Heart right ventricle (tissue), 16 donors: ENCODE results near the gene HNMT. TPM values are rescaled to one million over a fixed set of nuclear protein-coding genes. Genes with fewer than 3 reads are reported as not detected.

Experiments used
- ATAC-seq, 8 donors: fragments of 200-7000 bp; cut with Tn5 transposase; one replicate each; pipeline ENCODE4 v1.9.1; 2020; ENCODE audit warnings: mild to moderate bottlenecking in 8 of 8, moderate library complexity in 8 of 8, moderate number of reproducible peaks in 1 of 8
- DNase-seq, 2 donors: peaks; one replicate each; pipeline ENCODE4 v3.0.0-alpha.2; 2020
- H3K27ac ChIP-seq, 10 donors: fragments of 200-600 bp; sonication (generic) in 2 of 10; one replicate each; pipeline versions ENCODE4 v1.5.0 to v1.8.0; 2020 to 2022; ENCODE audit warnings: mild to moderate bottlenecking in 3 of 10
- H3K27me3 ChIP-seq, 7 donors: fragments of 200-600 bp; one replicate each; pipeline ENCODE4 v1.8.0; 2021 to 2022; ENCODE audit warnings: mild to moderate bottlenecking in 2 of 7
- H3K36me3 ChIP-seq, 9 donors: fragments of 200-600 bp; sonication (generic) in 1 of 9; one replicate each; pipeline versions ENCODE4 v1.5.0 to v1.8.0; 2020 to 2022; ENCODE audit warnings: mild to moderate bottlenecking in 2 of 9
- H3K4me1 ChIP-seq, 9 donors: fragments of 200-600 bp; sonication (generic) in 1 of 9; one replicate each; pipeline versions ENCODE4 v1.5.0 to v1.8.0; 2020 to 2022; ENCODE audit warnings: mild to moderate bottlenecking in 4 of 9
- H3K4me3 ChIP-seq, 10 donors: fragments of 200-600 bp; sonication (generic) in 2 of 10; one replicate each; pipeline versions ENCODE4 v1.5.0 to v1.8.0; 2020 to 2022; ENCODE audit warnings: mild to moderate bottlenecking in 7 of 10, moderate library complexity in 2 of 10
- H3K9me3 ChIP-seq, 11 donors: fragments of 200-600 bp in 10 of 11; sonication (generic) in 2 of 11; one replicate each; pipeline versions ENCODE4 v1.5.0 to v1.8.0; 2013 to 2022; ENCODE audit warnings: mild to moderate bottlenecking in 2 of 11, control low read depth in 1 of 11, moderate library complexity in 1 of 11
- WGBS, 2 donors: extraction: QIAGEN DNeasy Blood & Tissue Kit; methylation state at CpG; one replicate each; pipeline ENCODE4 v1.1.7; 2013; ENCODE audit warnings: inconsistent platforms in 1 of 2; 5-methylcytosine and 5-hydroxymethylcytosine counted together
- intact Hi-C, 10 donors: fragments of 100-400 bp; cut with DNase I; formaldehyde crosslinking; loops; one replicate each; pipeline versions ENCODE4 v1.11.1 to v1.14.2; 2022
- polyA plus RNA-seq, 2 donors: library from polyadenylated mRNA; stranded (reverse); fragments of 200-250 nt; gene quantifications; one replicate each; pipeline ENCODE4 v1.2.3, GENCODE V29; 2013
- total RNA-seq, 10 donors: library from RNA; stranded (reverse); fragmentation: NEBNext Ultra II Directional in 3 of 10; extraction: Animal tissue kit (Norgen Biotek cat#: 25700) in 3 of 10; gene quantifications; one replicate each; pipeline versions ENCODE4 v1.2.1 to v1.2.4, GENCODE V29; 2021 to 2023
- TF ChIP-seq, protein P1 (sequence below), 9 donors: fragments of 200-600 bp; sonication (generic) in 2 of 9; IDR thresholded peaks; one replicate each; pipeline versions ENCODE4 v1.5.0 to v1.8.0; 2021 to 2022; ENCODE audit warnings: antibody characterized with exemption in 9 of 9, mild to moderate bottlenecking in 5 of 9, moderate library complexity in 1 of 9
- donor health status: Arrhythmogenic right ventricular cardiomyopathy.
- donor health status: ischemic (EF 13 %, LVEDD 7.1; RV severe dilation, severe dysfunction).
- donor health status: healthy with polysubstance abuse.
- donor health status: DM: no; HTN: yes; CAD: no.
- donor health status: DM: no; HTN: no; CAD: no.
- donor health status: ischemic (EF 25% LVEDD 6.9; RV normal size, moderate dysfunction).
- donor health status: ischemic (EF 25% LVEDD 5.7; RV mildly dilated, moderate dysfunction).
- donor health status: healthy.
- donor health status: DM: yes; HTN: yes; CAD: no.
- donor health status: Ischemic cardiomyopathy.
- donor health status: ischemic (EF 35%, LVEDD 5.7; RV mildly dilated, moderate dysfunction).
- donor health status: nonischemic (EF 11% LVEDD 7.7; RV severe dilation, severe dysfunction).
- donor health status: DM: yes; HTN: yes; CAD: no.
- donor health status: PGD.
- donor health status: ischemic (EF 29% LVEDD 5.4; RV normal size, mild dysfunction).
- donor health status: nonischemic (EF 23%, LVEDD 6.1; RV moderate dilation, normal function).

The HNMT gene
- total and polyA plus RNA-seq, 12 donors: 7.2 to 24.9 (median 10.6) TPM

DNA sequence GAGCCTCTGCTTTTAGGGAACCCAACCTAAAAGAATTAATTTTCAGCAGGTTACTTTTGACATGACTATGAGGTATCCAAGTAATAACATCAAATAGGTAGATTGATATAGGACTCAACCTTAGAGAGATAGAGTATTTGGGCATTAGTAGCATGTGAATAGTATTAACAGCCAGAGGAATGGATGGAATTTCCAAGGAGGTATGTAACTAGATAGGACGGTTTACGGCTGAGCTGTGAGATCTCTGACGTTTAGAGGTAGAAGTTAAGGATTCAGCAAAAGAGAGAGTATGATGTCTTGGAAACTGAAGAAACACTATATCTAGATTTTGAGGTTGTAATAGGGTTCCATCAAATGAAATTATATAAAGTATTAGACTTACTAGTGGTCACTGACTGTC is 70.3 kb downstream of the HNMT start:
- Histone ChIP-seq H3K4me3 (no peak overlapping the region), H3K9me3 (no peaks in the 10 kb centered on the region), H3K27ac (no peak overlapping the region), H3K27me3 (no peaks in the 10 kb centered on the region), H3K4me1 (peaks cover 0 to 11% (median 0%) of the 10 kb centered on the region in 9 donors), H3K36me3 (no peaks in the 10 kb centered on the region)
- DNase-seq: no peak
- ATAC-seq: no peak
- TF ChIP-seq, protein P1, sequence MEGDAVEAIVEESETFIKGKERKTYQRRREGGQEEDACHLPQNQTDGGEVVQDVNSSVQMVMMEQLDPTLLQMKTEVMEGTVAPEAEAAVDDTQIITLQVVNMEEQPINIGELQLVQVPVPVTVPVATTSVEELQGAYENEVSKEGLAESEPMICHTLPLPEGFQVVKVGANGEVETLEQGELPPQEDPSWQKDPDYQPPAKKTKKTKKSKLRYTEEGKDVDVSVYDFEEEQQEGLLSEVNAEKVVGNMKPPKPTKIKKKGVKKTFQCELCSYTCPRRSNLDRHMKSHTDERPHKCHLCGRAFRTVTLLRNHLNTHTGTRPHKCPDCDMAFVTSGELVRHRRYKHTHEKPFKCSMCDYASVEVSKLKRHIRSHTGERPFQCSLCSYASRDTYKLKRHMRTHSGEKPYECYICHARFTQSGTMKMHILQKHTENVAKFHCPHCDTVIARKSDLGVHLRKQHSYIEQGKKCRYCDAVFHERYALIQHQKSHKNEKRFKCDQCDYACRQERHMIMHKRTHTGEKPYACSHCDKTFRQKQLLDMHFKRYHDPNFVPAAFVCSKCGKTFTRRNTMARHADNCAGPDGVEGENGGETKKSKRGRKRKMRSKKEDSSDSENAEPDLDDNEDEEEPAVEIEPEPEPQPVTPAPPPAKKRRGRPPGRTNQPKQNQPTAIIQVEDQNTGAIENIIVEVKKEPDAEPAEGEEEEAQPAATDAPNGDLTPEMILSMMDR (IDR thresholded peaks at IDR 0.05): no peak
- 62 to 80% methylated on average over 3 of the region's 3 CpGs for WGBS, 2 donors
- intact Hi-C loops: no loop called here

DNA sequence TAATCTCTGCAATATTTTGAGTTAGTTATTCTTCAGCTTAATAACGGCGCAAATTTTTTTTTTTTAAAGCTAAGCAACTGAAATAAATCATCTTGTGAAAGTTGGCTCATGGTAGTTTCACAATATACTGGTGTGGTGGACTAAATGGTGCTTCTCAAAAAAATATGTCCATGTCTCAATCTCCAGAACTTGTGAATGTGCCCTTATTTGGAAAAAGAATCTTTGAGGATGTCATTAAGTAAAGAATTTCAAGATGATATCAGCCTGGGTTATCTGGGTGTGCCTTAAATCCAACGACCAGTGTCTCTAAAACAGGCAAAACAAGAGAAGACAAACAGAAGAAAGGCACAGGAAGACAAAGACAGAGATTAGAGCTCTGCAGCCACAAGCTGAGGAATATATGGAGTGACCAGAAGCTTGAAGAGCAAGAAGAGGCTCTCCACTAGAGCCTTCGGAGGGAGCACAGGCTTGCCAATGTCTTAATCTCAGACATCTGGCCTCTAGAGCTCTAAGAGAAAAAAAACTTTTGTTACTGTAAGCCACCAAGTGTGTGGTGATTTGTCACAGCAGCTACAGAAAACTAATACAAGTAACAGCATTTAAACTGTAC is 71.4 kb downstream of the HNMT start:
- Histone ChIP-seq H3K4me3 (no peak overlapping the region), H3K27me3 (no peaks in the 10 kb centered on the region), H3K9me3 (no peaks in the 10 kb centered on the region), H3K4me1 (peaks cover 0 to 9% (median 0%) of the 10 kb centered on the region in 9 donors), H3K27ac (no peak overlapping the region), H3K36me3 (no peaks in the 10 kb centered on the region)
- TF ChIP-seq, protein P1 (IDR thresholded peaks at IDR 0.05): no peak
- 72 to 73% methylated on average over 4 of the region's 4 CpGs for WGBS, 2 donors
- intact Hi-C loops: no loop called here
- ATAC-seq: no peak
- no peak for DNase-seq

- H3K4me3 ChIP-seq: no peak overlapping the region
- DNase-seq (no peak), ATAC-seq (no peak)
- TF ChIP-seq, protein P1 (IDR thresholded peaks at IDR 0.05): no peak
- H3K4me1 ChIP-seq: peaks cover 0 to 9% (median 0%) of the 10 kb centered on the region in 9 donors
- whole genome bisulfite sequencing, 2 donors: 69 to 75% methylated on average over 5 of the region's 5 CpGs
- intact Hi-C loops: no loop called here
- H3K9me3 ChIP-seq: no peaks in the 10 kb centered on the region
- no peaks in the 10 kb centered on the region for H3K36me3 ChIP-seq
- H3K27me3 ChIP-seq: no peaks in the 10 kb centered on the region
- no peak overlapping the region for H3K27ac ChIP-seq
Measured at GRCh38 chr2:138036522-138036921, 72.2 kb downstream of the HNMT start.

GRCh38 chr2:138037090-138037489 is 72.8 kb downstream of the HNMT start:
- intact Hi-C loops: no loop called here
- TF ChIP-seq, protein P1 (IDR thresholded peaks at IDR 0.05): no peak
- no peak overlapping the region for H3K27ac ChIP-seq
- no peak overlapping the region for H3K4me3 ChIP-seq
- ATAC-seq (no peak), DNase-seq (no peak)
- H3K9me3 ChIP-seq: no peaks in the 10 kb centered on the region
- H3K27me3 ChIP-seq: no peaks in the 10 kb centered on the region
- peaks cover 0 to 9% (median 0%) of the 10 kb centered on the region in 9 donors for H3K4me1 ChIP-seq
- 81 to 83% methylated on average over 2 of the region's 2 CpGs for WGBS, 2 donors
- no peaks in the 10 kb centered on the region for H3K36me3 ChIP-seq
